HG03139 (cell line): ENCODE data around the gene OTOP3.

Experiments
- ATAC-seq: cut with Tn5 transposase; IDR thresholded peaks from one replicate; pipeline ENCODE4 v1.9.1; 2021; ENCODE audit not compliant: unreplicated experiment

Gene OTOP3

DNA sequence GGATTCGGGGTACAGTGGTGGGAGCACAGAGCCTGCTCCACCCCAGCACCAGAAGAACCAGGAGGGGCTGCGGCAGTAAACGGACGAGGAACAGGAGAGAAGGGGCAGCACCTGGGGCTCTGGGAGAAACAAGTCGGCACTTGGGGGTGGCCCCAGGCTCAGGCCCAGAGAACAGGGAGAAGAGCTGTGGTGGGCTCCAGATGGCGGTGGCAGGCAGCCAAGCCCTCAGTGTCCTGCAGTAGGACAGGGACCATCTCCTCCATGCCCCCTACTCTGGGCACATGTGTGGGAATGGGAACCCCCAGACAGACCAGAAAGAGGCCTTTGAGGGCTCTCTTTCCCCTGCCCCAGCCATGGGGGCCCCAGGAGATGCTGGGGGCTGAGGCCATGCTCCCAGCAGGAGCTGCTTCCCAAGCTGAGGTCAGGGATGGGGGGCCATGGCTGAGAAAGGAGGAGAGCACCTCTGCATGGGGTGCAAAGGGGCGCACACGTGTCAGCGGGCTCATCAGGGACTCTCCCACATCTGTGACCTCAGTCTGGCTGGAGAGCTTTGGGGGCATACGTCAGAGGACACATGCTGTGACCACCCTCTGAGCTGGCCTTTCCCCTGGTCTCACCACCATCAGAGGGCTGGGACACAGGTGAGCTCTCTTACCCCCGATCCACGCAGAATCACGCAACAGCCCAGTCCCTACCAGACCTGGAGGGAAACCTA, 19.4 kb upstream of the OTOP3 start:
- no peak for ATAC-seq

DNA sequence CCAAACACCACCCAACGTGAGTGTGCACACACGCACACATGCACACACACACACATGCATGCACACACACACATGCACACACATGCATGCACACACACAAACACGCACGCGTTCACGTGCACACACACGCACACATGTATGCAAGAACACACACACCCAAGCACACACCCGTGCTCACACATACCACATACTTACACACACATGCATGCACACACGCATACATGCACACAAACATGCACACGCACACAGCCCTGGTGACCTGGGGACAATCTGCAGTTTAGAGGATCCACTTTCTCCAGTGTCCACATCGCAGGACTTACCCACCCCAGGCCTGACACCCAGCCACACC, 18.9 kb upstream of the OTOP3 start:
- no peak for ATAC-seq

DNA sequence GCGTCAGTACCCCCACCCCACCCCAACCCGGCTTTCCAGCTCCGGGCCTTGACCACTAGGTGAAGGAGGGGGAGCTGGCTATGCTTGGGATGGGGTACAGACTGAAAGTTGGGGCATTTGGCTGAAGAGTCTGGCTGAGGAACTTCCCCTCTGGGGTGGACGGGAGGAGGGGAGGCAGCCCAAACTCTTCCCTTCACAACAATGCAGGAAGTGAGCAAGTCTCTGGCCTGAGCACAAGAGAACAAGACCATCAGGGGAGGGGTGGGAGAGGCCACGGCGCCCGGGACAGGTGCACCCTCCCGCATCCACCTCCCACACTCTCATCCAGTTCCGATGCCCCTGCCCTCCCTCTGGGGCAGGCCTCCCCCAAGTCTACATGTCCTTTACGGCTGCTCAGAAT, 18.3 kb upstream of the OTOP3 start:
- ATAC-seq: no peak

DNA sequence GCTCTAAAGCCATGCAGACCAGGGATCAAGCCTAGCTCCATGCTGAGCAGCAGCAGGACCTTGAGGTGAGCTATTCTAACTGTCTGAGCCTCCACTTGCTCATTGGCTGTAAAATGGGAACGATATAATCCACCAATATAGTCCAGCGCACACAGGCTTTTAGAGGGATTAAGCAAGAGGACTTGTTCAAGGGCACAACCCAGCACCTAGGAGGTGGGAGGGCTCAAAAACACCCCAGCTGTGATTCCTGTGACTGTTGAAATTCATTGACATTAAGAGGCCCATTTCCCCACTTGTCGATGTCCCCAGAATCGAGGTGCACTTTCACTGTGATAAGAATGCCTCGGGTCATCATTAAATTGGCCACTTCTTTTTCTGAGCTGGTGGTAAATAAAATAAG, 16.8 kb upstream of the OTOP3 start:
- ATAC-seq: no peak

DNA sequence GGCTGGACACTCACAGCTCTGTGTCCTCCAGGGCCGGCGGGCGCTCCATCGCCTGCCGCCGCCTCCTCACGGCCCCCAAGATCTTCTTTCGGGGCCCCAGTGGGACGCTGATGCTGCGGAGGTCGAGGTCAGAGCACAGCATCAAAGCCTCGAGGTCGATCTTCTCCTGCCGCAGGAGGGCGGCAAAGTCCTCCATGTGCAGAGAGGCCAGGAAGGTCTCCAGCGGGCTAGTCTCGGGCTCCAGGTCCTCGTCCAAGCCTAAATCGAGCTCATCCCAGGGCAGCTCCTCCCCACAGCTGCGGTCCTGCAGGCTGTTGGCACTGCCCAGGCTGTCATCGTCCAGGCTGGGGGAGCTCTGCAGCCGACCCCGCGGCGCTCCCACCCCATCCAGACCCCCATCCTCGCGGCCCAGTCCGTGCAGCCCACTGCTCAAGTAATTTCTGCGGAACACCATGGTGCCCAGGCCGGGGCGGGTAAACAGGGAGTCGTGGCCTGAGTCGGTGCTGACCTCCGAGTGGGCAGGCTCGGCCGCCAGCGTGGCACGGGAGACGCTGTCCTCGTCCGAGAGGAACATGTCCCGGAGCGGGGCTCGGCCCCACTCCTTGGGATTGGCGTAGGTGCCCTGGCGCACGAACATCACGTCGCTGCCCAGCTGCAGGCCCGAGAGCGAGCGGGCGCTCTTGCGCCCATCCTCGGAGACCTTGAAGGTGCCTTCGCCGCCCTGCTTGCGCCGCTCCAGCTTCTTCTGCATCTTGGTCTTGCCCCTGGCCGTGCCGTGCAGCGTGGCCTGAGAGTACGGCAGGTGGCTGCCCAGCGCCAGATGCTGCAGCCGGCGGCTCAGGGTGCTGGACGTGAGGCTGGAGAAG, 16.0 kb upstream of the OTOP3 start:
- no peak for ATAC-seq

DNA sequence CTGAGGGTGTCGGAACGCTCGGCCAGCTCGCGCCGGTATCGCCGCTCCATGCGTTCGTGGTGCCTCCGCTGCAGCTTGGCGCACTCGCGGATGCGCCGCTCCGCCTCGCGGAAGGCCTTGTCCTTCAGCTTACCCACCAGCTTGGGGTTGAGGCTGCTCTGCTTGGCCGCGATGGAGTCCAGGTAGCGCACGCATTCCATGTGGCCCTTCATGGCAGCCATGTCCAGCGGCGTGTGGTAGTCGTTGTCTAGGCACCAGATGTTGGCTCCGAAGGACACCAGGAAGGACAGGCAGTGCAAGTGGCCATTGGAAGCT, 15.4 kb upstream of the OTOP3 start:
- ATAC-seq: no peak

DNA sequence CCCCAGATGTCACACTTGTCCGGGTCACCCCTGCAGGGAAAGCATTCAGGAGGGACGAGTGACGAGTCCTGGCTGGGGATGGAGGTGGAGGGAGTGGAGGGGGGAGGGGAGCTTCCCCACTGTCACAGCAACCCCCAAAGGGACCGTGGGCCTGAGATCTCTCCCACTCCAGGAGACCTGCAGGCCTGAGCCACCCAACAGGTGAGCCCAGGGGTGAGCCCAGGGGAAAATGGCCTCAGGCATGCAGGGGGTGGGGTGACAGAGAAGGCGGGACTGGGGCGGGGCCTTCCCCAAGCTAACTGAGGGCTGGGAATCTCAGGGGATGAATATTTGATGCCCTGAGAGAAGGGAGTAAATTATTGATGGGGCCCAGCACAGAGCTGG, 15.1 kb upstream of the OTOP3 start:
- ATAC-seq: no peak

DNA sequence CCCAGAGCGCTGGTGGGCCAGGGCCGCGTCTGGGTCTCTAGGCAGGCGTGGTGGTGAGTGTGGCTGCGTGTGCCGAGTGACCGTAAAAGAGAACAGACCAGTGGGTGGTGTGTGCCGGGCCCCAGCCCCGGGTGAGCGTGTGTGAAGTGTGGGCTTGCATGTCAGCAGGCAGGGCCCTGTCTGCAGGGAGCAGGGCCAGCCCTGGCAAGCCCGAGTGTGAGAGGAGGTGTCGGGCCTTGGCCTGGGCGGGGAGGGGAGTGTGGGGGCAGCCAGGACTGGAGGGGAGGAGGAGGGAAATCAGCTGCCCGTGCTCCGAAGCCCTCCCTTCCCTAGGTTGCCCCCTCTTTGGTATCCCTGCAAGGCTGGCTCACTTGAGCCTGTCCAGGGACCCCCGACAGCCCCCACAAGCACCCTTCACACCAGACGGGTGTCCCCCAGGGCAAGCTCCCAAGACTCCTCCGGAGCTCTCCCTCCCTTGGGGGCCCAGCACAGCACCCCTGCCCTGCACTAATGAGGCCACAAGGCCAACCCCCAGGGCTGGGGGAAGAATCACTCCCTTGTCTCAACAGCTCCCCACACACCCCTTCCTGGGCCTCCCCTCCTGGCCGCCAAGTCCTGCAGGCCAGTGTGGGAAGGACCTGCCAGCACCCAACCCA, 14.5 kb upstream of the OTOP3 start:
- no peak for ATAC-seq

DNA sequence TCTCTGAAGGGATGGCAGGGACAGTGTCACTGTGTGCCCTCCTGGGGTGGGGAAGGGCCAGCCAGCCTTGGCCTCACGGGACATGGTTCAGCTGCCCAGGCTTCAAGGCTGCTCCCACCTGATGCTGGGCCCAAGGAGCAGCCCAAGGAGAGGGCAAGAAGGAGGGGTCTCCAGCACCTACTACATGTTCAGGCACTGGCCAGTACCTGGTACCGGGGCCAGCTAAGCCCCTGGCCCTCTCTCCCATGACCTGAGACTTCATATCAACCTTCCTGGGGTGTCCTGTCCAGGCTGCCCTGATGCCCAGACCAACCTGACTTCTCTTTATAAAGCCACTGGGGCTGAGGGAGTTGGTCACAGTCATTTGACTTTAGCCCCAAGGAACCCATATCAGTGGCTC, 13.9 kb upstream of the OTOP3 start:
- no peak for ATAC-seq

DNA sequence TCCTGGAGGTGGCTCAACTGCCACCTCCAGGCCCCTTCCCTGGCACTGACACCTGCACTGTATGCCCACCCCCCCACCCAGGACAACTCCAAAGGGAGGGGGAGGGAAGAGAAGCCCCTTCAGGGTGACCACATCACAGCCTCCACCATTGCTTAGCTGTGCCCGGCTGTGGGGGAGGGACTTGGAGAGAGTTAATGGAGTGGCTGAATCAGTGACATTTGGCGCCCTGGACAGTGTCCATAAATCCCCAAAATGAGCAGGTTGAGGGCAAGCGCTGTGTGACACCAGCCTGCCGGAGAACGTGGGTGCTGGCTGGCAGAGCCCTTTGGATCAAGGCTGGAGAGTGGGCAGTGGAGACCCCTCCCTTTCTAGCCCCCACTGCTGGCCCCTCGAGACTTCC, 13.5 kb upstream of the OTOP3 start:
- ATAC-seq: no peak

DNA sequence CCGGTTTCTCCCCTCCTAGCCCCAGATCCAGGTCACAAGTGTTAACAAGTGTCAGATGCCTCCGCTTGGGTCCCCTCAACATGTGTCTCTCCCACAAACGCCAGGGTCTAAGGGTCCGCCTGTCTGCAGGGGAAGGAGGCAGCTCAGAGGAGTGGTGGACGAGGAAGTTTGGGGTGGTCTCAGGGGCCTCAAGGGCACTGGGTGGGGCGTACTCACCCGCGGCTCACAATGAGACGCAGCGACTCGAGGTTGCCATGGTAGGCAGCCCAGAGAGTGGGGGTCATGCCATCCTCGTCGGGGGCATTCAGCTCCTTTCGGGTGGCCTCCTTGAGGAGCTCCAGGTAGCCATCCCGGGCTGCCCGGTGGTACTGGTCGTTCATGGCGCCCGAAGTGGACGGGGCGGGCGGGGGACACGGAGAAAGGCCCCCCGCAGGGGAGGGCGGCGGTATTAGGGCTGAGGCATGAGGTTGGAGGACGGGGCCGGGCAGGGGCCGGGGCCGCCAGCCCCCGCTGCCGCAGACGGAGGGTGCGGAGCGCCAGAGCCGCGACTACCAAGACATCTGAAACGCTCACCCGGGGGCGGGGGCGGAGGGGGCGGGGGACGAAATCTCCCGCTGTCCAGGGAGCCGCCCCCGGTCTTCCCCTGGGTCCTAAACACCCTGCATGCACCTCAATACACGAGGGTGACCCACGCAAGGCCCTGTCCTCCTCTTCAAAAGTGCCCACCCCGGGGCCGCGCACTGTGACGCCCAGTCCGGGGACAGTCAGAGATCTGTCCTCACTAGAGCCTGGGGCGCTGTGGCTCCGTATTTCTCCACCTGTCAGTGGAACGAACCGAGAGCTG, 12.8 kb upstream of the OTOP3 start, which contains the start of gene USH1G:
Gene USH1G, minus strand, starts transcription at position 562 of the 844 bp plus-strand sequence. Its CDS starts 182 bp downstream, at position 380.
- no peak for ATAC-seq

DNA sequence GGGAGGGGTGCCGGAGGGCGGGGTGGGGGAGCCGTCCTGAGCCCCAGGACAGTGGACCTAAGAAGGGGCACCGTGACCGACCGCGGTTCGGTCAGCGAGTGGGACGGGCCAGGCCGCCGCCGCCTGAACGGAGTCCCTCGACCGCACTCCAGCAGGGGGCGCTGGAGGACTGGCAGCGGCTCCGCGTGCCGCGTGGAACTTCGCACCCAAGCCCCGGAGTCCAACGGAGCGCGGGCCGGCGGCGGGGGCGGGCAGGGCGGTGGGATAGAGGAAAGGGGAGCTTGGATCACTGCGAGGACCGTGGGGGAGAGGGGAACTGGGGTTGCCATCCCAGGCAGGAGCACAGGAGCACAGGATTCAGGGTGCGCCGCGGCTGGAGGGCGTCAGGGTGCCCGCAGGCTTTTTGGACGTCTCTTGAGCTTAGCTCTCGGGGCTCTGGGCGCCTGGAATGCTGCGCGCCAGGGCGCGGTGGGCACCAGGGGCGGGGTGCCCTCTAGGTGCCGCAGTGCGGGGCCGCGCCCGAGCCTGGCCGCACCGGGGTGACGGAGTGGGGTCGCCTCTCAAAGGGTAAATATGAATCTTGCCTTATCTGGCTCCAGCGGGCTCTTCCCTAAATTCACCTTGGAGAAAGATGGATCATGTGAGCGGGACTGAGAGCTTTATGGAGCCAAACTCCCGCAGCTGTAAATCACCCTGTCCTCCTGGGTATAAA, 12.0 kb upstream of the OTOP3 start:
- ATAC-seq: no peak

DNA sequence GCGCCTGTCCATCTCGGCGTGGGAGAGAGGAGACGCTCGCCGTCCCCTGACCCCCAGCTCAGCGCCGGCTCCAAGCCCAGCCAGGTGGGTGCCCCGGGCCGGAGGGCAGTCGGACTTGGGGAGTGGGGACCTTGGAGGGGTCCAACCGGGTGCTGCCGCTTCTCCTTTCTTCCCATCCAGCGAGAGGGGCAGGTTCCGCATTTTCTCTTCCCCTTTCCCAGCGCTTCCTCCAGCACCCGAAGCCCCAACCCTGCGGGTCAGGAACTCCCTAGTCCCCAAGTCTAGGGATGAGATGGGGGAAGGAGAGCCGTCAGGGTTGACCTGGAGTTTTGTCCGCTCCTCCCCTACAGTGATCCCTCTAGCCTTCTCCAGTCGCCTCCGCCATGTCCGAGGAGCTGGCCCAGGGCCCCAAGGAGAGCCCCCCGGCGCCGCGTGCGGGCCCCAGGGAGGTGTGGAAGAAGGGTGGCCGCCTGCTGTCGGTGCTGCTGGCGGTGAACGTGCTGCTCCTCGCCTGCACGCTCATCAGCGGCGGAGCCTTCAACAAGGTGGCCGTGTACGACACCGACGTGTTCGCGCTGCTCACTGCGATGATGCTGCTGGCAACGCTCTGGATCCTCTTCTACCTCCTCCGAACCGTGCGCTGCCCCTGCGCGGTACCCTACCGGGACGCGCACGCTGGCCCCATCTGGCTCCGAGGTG, 11.3 kb upstream of the OTOP3 start, which contains the start of gene OTOP2:
Gene OTOP2, plus strand, starts transcription at position 24 of the 699 bp plus-strand sequence. Its CDS starts 360 bp downstream, at position 384.
- ATAC-seq: no peak

DNA sequence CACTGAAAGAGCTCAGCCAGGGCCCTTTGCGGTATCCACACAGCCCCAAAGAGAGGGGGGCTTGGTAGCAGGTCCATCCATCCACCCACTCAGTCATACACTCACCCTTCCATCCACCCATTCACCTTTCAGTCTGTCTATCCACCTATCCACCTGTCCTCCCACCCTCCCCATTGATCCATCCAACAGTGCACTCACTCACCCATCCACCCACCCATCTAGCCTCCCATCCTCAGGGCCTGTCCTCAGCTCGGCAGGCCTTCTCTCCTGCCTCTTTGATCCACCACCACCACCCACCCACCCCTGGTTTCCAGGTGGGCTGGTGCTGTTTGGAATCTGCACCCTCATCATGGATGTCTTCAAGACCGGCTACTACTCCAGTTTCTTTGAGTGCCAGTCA, 10.5 kb upstream of the OTOP3 start:
- ATAC-seq: no peak

DNA sequence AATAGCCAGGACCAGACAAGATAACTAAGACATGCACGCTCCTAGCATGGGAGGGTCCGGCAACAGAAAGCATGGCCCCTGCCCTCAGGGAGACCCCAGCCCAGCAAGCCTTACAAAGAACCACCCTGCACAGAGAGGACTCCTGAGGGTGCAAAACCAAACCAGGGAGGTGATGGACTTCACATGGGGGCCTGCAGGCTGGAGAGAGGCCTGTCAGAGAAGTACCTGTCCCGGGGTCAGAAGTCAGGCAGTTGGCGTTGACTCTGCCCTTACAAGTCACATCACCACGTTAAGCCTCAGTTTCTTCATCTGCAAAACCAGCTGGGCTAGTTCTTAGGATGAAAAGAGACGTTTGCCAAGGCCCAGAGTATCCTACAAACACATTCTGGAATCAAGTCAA, 6.9 kb upstream of the OTOP3 start:
- ATAC-seq: no peak

DNA sequence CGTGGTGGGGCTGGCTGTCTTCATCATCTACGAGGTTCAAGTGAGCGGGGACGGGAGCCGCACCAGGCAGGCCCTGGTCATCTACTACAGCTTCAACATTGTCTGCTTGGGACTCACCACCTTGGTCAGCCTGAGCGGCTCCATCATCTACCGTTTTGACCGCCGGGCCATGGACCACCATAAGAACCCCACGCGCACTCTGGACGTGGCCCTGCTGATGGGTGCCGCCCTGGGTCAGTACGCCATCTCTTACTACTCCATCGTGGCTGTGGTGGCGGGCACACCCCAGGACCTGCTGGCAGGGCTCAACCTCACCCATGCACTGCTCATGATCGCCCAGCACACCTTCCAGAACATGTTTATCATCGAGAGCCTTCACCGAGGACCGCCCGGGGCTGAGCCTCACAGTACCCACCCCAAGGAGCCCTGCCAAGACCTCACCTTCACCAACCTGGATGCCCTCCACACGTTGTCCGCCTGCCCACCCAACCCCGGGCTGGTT, 5.1 kb upstream of the OTOP3 start:
- no peak for ATAC-seq

DNA sequence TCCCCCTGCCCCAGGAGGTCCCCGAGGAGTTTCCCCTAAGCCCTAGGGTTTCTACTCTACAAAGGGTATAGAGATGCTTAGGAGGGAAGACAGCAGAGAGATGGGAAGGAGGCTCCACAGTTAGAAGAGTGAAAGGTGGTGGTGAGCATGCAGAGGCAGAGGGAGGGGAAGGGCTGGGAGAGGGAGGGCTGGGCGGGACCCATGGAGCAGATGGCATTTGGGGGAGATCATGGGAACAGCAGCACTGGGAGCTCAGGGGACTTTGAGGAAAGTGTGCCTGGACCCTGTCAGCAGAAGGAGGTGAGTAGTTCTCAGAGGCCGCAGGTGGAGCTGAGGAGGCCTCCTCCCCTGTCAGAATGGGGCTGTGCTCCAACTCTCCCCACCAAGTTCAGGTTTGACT, 650 bp upstream of the OTOP3 start:
- ATAC-seq: no peak

DNA sequence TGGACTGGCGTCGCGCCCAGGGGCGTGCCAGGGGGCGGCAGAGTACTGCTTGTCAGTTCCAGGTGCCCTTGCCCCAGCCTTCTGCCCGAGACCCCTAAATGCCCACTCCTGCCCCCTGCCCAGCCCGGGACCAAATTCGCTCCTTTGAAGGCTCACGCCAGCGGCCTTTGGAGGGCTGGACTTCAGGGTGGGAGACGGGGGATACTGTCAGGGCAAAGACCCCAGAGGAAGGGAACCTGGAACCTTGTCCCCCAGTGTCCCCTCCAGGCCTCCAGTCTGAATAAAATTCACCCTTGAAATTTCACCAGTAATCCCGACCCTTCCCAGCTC, 737 bp downstream of the OTOP3 start:
- ATAC-seq: no peak

DNA sequence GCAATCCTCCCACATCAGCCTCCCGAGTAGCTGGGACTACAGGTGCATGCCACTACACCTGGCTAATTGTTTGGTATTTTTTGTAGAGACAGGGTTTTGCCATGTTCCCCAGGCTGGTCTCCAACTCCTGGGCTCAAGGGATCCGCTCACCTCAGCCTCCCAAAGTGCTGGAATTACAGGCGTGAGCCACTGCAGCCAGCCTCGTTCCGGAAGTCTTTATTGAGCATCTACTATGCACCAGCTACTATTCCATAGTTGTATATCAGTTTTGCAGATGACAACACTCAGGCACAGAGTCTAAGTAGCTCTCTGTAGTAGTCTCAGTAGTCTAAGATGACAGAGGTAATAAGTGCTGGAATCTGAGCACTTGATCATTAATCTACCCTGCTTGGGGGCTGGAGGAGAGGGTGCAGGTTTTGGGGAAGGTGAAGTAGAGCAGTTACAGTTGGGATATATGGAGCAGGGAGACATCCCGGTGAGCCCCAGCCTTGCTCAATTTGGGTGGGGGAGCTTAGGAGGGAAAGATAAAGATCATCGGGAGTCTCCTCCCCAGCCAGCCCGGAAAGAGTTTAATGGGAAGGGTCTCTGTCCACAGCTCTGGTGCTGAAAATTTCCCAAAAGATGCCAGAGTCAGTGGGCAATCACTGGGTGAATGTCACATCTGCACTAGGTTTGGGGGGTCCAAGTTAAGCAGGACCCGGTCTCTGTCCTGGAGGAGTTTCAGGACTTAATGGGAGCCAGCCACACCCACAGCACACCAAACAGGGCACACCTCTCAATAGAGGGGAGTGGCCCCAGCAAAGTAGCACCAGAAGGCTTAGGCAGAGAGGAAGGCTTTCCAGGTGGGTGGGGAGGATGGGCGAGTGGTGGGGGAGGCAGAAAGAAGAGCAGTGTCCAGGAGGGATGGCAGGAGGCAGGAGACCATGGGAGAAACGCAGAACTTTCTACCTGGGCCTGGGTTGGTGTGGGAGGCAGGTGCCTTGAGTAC, 1.7 kb downstream of the OTOP3 start:
- no peak for ATAC-seq
